ENCODE measurements around the gene ADSS2.

ADSS2 gene

DNA sequence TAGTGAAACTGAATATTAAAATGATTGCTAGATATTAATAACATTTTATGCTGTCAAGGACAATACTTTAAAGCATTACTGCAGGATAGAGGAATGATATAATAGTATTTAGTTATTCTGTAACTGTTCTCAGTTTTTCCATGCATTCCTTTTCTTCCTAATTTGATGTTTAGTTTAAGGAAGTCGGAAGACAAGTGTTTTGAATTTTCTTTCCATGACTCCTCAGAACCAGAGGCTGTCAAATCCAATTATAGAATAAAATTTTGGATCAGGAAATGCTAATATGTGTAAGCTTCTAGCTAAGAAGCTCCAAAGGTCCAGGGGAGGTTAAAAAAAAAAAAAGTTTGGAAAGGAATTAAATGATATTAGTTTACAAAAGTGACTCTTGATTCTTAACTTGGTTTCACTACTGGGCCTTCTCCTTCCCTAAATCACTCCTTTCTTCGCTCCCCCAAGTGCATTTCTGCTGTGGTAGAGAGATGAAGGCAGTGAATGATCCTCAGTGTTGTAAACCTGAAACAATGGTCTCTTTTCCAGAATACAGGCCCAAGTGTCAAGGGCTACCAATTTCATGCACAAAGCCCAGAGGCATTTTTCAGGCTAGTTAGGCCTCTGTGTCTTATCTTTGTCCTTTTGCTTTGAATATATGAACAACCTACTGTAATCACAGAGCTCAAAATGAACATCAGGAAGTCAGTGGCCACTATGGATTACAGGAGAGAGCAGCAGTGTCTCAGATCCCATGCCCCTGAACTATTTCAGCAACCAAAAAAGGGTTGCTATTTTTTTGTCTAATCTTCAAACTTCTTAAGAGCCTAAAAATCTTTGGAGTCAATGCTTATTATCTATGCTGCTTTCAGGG, 6.2 kb downstream of the ADSS2 start:
- DNase-seq (ENCODE audit: low read depth, low spot score): no peak

DNA sequence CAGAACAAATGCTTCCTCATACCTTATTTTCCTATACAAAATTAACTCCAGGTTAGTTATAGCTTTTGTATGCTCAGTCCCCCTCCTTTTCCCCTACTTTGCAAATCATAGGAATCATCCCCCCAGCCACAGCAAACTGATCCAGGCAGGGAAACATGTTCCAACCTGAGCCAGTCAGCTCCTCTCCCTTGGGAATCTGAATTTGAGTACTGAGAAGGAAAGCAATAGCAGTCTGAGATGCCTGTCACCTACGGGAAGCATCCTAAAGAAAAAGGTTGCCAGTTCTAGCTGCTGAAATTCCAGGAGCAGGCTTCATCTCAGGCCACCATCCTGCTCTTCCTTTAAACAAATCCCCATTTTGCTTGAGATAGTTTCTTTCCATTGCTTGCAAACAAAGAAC, 6.9 kb downstream of the ADSS2 start:
- no peak for DNase-seq (ENCODE audit: low read depth, low spot score)

DNA sequence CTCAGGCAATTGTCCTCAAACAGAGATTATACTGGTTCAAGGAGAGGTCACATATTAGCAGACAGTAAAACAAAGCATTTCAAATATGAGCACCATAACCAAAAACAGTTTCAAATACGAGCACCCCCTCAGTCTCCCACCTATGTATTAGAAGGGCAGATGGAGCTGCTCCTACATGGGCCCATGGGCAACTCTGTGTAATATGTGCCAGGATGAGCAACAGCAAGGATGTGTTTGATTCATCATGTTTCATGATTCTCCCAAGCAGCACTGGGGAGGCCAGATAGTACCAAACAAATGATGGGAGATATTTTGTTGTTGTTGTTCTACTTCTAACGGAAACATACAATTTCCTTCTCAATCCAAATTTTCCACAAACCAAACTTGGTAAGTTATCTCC, 8.9 kb downstream of the ADSS2 start:
- no peak for DNase-seq (ENCODE audit: low read depth, low spot score)

DNA sequence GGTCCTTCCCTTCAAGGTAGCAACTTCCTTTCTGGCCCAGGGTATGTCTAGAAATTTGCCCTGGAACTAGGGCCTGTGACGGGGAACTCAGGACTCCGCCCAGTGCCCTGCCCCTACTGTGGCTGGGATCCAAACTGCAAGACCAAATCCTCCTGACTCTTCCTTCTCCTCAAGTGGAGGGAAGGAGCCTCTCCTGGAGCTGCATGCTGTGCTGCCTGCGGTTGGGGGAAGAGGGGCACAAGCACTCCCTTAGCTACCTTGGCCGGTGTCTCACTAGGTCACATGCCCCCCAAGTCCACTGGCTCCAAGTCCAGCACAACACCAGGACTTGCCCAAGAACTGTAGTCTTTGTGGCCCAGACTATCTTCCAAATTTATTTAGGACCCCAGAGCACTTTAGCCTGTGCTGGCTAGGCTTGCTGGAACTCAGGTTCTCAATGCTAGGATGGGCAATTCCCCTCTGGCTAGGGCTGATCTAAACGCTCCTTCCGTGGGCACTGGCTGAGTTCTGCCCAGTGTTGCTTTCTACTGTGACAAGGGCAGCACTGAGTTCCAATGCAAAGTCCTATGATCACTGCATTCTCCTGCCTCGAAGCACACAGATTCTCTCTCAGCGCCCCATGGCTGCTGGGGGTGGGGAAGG, 12.2 kb downstream of the ADSS2 start:
- DNase-seq (ENCODE audit: low read depth, low spot score): no peak

DNA sequence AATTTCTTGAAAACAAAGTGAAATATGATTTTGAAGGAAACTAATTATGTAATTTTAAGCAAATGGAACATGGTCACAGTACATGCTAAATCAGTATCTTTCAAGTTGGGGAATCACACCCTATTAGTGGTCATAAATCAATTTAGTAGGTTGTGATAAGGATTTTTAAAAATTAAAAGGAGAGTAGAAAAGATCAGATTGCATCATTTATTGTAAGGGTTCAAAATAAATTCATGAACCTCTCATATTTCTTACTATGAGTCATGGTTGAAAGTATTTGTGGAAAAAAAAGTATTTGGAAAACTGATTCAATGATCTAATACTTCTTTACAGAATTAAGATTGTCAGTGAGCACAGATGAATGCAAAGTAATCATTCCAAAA, 14.6 kb downstream of the ADSS2 start:
- no peak for DNase-seq (ENCODE audit: low read depth, low spot score)

DNA sequence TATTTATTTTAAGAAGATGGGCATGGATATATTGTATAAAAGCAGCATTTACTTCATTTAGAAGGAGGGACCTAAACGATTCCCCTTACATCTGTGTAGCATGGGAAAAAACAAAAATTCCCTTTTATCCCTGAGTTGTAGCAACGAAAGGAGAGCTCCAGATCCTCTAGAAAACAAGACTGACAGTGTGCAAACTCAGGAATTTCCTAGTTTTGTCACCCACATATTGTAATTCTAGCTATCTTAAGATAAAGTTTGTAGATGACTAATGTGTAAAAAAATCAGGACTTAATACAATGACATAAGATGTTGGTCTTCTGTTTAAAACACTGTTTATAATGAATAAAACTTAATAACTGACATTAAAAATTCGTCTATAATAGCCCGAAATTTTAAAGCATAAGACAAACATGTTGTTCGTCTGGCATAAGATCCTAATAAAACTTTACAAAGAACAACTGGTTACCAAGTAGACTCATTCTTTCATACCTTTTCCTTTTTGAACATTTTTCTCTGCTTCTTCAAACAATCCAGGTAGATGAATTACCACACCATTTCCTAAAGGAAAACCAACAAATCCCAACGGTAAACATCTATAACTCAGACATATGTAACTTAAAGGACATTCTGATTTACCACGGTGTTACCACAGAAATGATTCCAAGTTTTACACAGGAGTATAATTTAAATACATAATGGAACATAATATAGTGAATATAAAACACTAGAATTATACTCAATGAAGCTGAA, 15.2 kb downstream of the ADSS2 start:
- DNase-seq (ENCODE audit: low read depth, low spot score): no peak

DNA sequence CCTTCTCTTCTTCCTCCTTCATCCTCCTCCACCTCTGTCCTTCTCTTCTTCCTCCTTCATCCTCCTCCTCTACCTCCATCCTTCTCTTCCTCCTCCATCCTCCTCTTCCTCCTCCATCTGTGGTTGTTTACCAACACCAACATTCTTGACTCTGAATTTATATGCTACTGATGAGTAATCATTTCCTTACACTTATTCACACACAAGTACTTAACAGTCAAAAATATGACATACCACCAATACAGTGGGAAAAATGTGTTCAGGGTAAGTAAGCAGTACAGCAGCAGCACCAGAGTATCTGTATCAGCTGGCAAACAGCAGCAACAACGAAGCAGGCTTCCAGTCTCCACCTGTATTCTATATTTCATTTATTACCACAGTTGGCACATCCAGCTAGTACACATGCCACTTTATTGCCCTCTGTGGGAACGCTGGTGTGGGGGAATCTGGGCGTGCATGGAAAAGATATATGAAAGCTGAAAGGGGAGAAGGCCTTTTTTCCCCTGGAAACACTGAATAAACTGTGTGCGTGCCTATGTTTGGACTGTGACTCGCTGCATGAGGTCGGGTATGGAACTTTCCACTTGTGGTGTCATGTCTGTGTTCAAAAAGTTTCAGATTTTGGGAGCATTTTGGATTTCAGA, 16.0 kb downstream of the ADSS2 start:
- no peak for DNase-seq (ENCODE audit: low read depth, low spot score)

DNA sequence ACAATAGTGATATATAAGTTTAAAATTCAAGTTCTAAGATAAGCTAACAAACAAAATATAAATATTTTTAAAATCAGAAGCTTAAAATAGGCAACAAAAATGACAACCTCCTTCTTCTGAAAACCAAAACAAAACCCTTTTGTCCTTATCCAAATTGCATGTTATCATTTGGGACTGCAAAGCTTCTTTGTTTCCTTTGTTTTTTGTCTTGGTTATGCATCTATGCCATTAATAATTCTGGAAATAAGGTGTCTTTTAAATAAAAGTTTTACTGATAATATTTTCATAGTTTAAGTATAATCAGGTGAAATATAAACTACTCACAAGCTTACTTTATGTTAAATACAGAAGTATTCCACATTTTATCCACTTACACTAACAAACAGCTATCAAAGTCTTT, 20.5 kb downstream of the ADSS2 start:
- DNase-seq (ENCODE audit: low read depth, low spot score): no peak

DNA sequence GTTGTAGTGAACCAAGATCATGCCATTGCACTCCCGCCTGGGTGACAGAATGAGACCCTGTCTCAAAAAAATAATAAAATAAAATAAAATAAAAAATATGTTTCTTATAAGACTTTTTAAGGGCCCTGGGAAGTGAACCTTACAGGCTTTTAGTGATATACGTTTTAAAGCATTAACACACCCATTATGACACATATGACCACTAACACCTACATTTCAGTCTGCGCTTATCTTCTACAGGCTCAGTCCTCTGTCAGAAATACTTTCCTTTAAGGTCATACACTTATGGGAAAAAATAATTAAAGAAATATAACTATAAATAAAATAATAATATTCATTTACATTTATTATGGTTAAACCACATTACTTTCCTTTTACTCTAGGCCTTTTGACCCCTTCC, 21.9 kb downstream of the ADSS2 start:
- no peak for DNase-seq (ENCODE audit: low read depth, low spot score)

DNA sequence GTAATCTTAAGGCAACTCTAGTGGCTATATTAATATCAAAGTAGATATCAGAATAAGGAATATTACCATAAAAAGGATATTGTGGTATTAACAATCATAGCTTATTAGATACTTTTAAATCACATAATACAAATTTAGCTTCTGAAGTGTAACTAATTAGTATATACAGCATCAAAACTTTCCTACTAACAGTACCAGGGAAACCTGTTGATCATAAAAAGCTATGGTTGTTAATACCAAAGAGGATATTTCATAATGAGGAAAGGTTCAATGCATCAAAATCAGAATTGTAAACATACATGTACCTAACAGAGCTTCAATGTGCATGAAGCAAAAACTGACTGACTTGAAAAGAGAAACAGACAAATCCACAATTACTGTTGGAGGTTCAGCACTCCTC, 24.1 kb downstream of the ADSS2 start:
- DNase-seq (ENCODE audit: low read depth, low spot score): no peak

DNA sequence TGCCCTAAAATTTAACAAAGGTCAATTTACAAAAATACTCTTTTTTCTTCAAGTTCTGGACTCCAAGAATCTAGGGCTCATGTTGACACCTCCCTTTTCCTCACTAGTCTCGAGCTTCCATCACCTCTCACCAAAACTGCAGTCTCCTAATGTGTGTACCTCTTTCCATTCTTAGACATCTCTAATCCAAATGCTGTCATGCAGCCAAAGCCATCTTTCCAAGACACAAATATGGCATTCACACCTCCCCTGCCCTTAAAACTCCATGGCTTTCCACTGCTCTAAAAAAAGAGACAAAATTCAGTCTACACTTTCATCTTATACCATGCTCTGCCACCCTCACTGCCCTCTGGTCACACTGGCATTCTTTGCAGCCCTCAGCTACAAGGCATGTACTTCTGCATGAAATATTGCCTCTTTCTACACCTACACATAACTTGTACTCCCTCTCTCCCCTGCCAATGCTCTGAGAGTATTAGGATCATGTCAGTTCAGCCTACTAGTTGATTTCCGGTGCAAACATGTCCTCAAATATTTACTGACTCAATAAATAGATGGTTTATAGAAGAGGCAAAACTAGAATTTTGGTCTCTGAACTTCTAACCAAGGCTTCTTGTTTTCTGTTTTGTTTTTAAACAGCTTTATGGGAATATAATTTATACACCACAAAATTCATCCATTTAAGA, 26.9 kb downstream of the ADSS2 start:
- DNase-seq (ENCODE audit: low read depth, low spot score): no peak

DNA sequence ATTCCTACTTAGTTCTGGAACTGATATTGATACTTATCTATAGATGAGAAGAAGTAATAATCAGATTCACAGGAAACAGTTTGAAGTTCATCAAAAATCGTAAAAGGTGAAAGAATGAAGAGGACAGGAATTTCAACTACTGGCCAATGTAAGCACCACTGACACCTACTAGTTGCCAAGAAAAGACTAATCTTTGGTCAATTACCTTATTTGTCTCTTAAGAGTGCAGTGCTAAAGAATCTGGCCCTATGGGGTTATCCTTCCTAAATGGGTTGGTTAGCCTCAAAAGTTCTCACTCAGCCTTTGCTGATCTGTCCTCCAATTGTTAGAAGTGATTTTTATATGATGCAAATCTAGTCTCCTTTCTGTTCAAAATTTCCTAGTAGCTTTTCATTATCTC, 29.5 kb downstream of the ADSS2 start:
- DNase-seq (ENCODE audit: low read depth, low spot score): no peak

DNA sequence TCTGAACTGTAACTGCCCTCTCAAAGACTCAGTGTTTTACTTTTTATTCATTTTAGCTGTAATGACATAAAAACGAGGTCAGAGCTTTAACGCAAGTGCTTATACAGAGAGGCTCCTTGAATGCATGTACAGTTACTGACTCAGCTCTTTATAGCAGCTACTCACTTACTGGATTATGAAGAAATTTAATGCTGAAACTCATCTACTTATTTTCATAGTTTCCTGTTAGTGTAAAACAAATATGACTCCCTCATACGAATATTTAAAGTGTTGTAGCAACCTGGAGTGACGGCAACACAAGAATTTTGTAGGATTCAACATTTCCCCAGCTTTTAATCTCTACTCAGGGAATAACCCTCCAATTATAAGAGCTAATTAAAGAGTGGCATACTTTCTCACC, 32.7 kb downstream of the ADSS2 start:
- DNase-seq (ENCODE audit: low read depth, low spot score): no peak

DNA sequence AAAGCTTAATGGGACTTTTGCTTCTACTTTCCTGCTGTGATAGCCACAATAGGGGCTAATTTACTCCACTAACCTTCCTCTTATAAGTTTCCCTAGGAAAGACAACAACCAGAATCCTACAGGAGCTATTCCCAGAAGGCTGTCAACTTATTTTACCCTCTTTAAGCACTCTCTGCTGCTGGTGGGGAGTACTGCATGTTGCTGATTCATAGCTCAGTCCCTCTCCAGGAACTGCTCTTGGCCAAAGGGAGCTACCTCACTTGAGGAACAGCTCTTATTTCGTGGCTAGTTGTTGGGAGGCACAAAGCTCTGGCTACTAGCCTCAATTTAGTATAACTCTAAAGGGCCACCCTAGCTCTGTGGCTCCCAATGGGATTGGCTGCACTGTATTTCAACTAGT, 37.2 kb downstream of the ADSS2 start:
- DNase-seq (ENCODE audit: low read depth, low spot score): no peak

DNA sequence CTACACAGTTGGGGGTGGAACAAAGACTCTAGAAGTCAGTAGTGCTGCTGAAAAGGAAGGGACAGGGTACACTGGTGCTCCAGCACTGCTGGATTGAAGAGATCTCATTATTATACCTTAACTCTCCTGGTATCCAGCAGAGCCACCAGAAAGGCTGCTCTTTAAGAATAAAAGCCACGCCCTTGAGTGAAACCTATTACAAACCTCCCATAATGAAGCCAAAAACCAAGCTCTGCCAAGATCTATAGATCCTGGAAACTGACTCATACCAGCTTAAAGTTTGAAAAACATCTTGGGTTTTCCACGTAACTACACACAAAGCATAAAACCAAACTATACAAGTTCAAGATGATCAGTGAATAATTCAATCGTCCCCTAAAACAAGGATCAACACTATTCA, 38.0 kb downstream of the ADSS2 start:
- DNase-seq (ENCODE audit: low read depth, low spot score): no peak

DNA sequence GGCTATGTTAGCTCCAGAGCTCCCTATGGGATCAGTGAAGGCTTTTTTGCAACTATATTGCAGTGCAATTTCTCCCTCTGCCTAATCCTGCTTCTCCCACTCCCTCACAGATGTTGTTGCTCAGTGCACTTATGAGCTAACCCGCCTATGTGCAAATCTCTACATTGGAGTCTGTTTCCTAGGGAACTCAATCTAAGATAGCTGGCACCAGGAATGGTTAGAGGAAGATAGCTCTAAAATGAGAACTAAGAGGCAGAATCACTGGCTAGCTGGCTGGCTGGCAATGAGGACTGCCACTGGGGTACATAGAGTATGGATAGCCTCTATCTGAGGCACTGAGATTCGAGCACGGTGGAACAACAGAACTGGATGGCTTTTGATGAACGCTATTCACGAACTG, 39.5 kb downstream of the ADSS2 start:
- DNase-seq (ENCODE audit: low read depth, low spot score): no peak

DNA sequence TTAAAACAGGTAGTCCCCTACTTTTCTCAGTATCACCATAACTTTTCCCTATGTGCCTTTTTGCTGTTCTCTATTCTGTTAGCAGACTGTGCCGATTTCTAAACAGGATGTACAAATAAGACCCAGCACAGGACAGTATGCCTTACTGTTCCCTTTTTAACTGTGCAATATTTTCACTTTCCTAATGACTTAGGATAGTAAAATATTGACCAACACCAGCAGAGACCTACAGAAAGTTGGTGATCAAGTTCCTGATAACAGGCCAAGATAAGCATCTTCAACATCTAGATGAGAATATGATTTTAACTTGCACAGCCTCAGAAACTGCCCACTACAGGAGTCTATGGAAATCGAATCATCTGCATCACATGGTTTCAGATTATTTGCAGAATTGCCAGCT, 42.0 kb downstream of the ADSS2 start:
- no peak for DNase-seq (ENCODE audit: low read depth, low spot score)

DNA sequence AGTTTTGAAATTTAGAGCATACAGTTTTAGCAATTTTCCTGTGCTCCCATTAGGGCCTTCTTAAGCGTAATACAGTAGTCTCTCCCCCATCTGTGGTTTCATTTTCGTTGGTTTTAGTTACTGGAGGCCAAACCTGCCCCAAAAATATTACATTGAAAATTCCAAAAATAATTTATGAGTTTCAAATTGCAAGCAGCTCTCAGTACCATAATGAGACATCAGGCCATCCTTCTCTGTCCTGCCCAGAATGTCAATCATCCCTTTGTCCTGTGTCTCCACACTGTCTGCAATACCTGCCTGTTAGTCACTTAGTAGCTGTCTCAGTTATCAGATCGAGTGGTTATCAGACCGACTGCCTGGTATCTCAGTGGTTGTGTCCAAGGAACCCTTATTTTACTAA, 45.4 kb downstream of the ADSS2 start:
- no peak for DNase-seq (ENCODE audit: low read depth, low spot score)

DNA sequence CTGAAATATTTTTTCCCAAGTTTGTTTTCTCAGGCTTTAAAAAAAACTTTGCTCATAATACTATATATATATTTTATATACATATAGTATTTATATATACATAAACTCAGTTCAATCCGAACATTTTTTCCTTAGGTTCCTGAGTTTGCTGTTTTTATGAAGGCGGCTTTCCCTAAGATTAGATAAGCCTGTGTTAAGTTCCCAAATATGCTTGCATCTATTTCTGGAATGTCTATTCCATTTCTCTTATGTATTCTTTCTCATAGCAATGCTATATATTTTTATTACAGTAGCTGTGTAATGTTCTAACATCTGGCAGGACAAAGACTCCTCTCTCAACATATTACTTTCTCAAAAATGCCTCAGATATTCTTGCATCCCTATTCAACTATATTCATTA, 45.9 kb downstream of the ADSS2 start:
- DNase-seq (ENCODE audit: low read depth, low spot score): no peak

DNA sequence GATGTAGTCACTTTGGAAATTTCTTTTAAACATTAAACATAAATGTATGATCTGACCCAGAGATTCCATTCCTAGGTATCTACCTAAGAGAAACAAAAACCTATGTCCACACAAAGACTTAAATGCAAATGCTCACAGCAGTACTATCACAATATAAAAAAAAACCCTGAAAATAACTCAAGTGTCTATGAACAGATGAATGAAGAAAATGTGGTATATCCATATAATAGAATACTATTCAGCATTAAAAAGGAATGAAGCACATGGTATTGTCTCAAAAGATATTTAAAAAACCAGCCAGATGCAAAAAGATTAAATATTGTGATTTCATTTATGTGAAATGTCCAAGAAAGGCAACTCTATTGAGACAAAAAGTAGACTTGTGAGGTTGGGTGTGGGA, 48.3 kb downstream of the ADSS2 start:
- DNase-seq (ENCODE audit: low read depth, low spot score): no peak

DNA sequence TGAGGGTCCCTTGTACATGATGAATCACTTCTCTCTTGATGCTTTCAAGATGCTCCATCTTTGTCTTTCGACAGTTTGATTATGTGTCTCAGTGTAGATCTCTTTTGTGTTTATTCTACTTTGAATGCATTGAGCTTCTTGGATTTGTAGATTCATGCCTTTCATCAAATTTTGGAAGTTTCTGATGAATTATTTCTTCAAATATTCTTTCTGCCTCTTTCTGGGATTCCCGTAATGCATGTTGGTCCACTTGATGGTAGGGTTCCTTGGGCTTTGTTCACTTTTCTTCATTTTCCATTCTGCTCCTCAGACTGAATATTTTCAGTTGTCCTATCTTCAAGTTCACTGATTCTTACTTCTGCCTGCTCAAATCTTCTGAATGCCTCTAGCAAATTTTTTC, 50.7 kb downstream of the ADSS2 start:
- DNase-seq (ENCODE audit: low read depth, low spot score): no peak

DNA sequence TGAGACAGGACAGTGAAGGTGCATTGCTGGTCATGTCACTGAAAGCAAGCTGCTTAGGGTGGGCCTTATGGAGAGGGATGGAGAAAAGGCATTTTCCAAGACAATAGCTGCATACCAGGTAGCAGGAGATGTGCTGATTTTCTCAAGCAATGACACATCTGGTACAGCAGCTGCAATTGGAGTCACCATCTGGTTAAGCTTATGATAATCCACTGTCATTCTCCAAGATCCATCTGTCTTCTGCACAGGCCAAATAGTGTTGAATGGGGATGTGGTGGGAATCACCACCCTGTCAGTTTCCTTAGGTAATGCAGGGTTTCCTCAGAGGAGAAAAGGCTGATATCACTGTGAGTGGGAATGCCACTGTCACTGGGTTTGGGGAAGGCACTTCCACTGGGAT, 54.6 kb downstream of the ADSS2 start:
- no peak for DNase-seq (ENCODE audit: low read depth, low spot score)

All from activated naive CD8-positive, alpha-beta T cell treated with anti-CD3 and anti-CD28 coated beads, Interleukin-2, amount 50 U/mL, for 16 hours (primary cell).